IMR-90 (cell line): ENCODE measurements around the gene CDC5L. TPM values are rescaled to one million over a fixed set of nuclear protein-coding genes. Genes with fewer than 3 reads are reported as not detected.

Experiments
- ATAC-seq: fragments of 200-7000 bp; cut with Tn5 transposase; 2 replicates; pipeline ENCODE4 v1.9.1; 2020; ENCODE audit warnings: low read depth, mild to moderate bottlenecking, moderate library complexity
- BruUV-seq: library from RNA; stranded (reverse); fragments of 400-500 nt; replicated peaks from 2 replicates; lab custom pipeline; 2021; lab: Mats Ljungman, UMichigan
- CTCF ChIA-PET: fragments of 300-600 bp; formaldehyde crosslinking; extraction: SDS; loops from one replicate; lab custom pipeline; 2021; ENCODE audit warnings: antibody characterized with exemption; lab: Yijun Ruan, JAX
- POLR2A ChIA-PET: fragments of 300-600 bp; sonication (Branson Sonifier 250); formaldehyde crosslinking; loops from one replicate; lab custom pipeline; 2022; ENCODE audit warnings: antibody characterized with exemption; ENCODE audit not compliant: unreplicated experiment; lab: Charles Lee
- DNase-seq: peaks from one replicate; pipeline ENCODE4 v3.0.0; 2013
- H2AFZ ChIP-seq: replicated peaks from 2 replicates; pipeline ENCODE3; 2013; ENCODE audit warnings: low read length, mild to moderate bottlenecking; ENCODE audit not compliant: poor library complexity
- H2AK5ac ChIP-seq: 2 replicates; pipeline ENCODE4 v1.6.1; 2013; ENCODE audit warnings: low read depth, low read length, inconsistent platforms
- H2AK9ac ChIP-seq: replicated peaks from 2 replicates; pipeline ENCODE3; 2013; ENCODE audit warnings: mild to moderate bottlenecking, low read depth, low read length, moderate library complexity; ENCODE audit not compliant: poor library complexity
- H2BK120ac ChIP-seq: 2 replicates; pipeline ENCODE4 v1.6.1; 2013; ENCODE audit warnings: low read depth, low read length, inconsistent platforms
- H2BK15ac ChIP-seq: 3 replicates; pipeline ENCODE4 v1.6.1; 2013; ENCODE audit warnings: low read depth, low read length, inconsistent platforms
- H2BK20ac ChIP-seq: 2 replicates; pipeline ENCODE4 v1.6.1; 2013; ENCODE audit warnings: low read depth, mild to moderate bottlenecking, inconsistent platforms, low read length, moderate library complexity
- H2BK5ac ChIP-seq: 2 replicates; pipeline ENCODE4 v1.6.1; 2013; ENCODE audit warnings: mild to moderate bottlenecking, low read depth, low read length, inconsistent platforms; ENCODE audit not compliant: poor library complexity, severe bottlenecking
- H3K14ac ChIP-seq: replicated peaks from 2 replicates; pipeline ENCODE4 v1.6.1; 2013; ENCODE audit warnings: low read depth, low read length, inconsistent platforms
- H3K18ac ChIP-seq: 2 replicates; pipeline ENCODE4 v1.6.1; 2013; ENCODE audit warnings: low read depth, low read length, control low read depth
- H3K23ac ChIP-seq: 2 replicates; pipeline ENCODE4 v1.6.1; 2013; ENCODE audit warnings: low read depth, low read length, inconsistent platforms
- H3K27ac ChIP-seq: 2 replicates; pipeline ENCODE4 v1.5.1; 2013; ENCODE audit warnings: mild to moderate bottlenecking, control low read depth, low read length; ENCODE audit not compliant: insufficient read depth
- H3K27me3 ChIP-seq: 2 replicates; pipeline ENCODE4 v1.6.1; 2013; ENCODE audit warnings: low read length; ENCODE audit not compliant: control insufficient read depth, insufficient read depth
- H3K36me3 ChIP-seq: 2 replicates; pipeline ENCODE4 v1.6.1; 2013; ENCODE audit warnings: low read length, mixed read lengths; ENCODE audit not compliant: control insufficient read depth, insufficient read depth
- H3K4ac ChIP-seq: 2 replicates; pipeline ENCODE4 v1.6.1; 2013; ENCODE audit warnings: low read depth, low read length, inconsistent platforms
- H3K4me1 ChIP-seq: 2 replicates; pipeline ENCODE4 v1.6.1; 2013; ENCODE audit warnings: low read length, mixed read lengths; ENCODE audit not compliant: control insufficient read depth, insufficient read depth
- H3K4me2 ChIP-seq: 2 replicates; pipeline ENCODE4 v1.6.1; 2013; ENCODE audit warnings: low read depth, mild to moderate bottlenecking, control low read depth, low read length, moderate library complexity
- H3K4me3 ChIP-seq: 2 replicates; pipeline ENCODE4 v1.5.1; 2013; ENCODE audit warnings: low read depth, mild to moderate bottlenecking, control low read depth, low read length, moderate library complexity; ENCODE audit not compliant: insufficient read depth
- H3K56ac ChIP-seq: 2 replicates; pipeline ENCODE4 v1.6.1; 2013; ENCODE audit warnings: low read length, inconsistent platforms; ENCODE audit not compliant: insufficient read depth; ENCODE audit errors: extremely low read depth
- H3K79me1 ChIP-seq, 2 experiments: 2 replicates each; pipeline ENCODE4 v1.6.1; 2013; ENCODE audit warnings: low read length in 2 of 2, inconsistent platforms in 1 of 2, low read depth in 1 of 2
- H3K9ac ChIP-seq: 2 replicates; pipeline ENCODE4 v1.6.1; 2013; ENCODE audit warnings: low read depth, low read length, control low read depth
- H3K9me1 ChIP-seq: 2 replicates; pipeline ENCODE4 v1.6.1; 2013; ENCODE audit warnings: low read length, inconsistent platforms; ENCODE audit not compliant: insufficient read depth
- H3K9me3 ChIP-seq: 2 replicates; pipeline ENCODE4 v1.6.1; 2013; ENCODE audit warnings: low read length; ENCODE audit not compliant: control insufficient read depth, insufficient read depth
- H4K20me1 ChIP-seq: 2 replicates; pipeline ENCODE4 v1.6.1; 2013; ENCODE audit warnings: low read length, inconsistent platforms; ENCODE audit not compliant: insufficient read depth
- H4K5ac ChIP-seq: 2 replicates; pipeline ENCODE4 v1.6.1; 2013; ENCODE audit warnings: mild to moderate bottlenecking, low read depth, low read length, control low read depth
- H4K8ac ChIP-seq, 2 experiments: 2 replicates each; pipeline ENCODE4 v1.6.1; 2013; ENCODE audit warnings: low read depth in 2 of 2, low read length in 2 of 2, control low read depth in 1 of 2, inconsistent platforms in 1 of 2
- H4K91ac ChIP-seq: 2 replicates; pipeline ENCODE4 v1.6.1; 2013; ENCODE audit warnings: low read depth, low read length, inconsistent platforms; ENCODE audit not compliant: insufficient read depth
- BHLHE40 ChIP-seq: fragments of 150-350 bp; IDR thresholded peaks from 2 replicates; pipeline ENCODE4 v1.6.1; 2016; ENCODE audit warnings: mild to moderate bottlenecking, low read depth, low read length
- CHD1 ChIP-seq: IDR thresholded peaks from 2 replicates; pipeline ENCODE4 v1.6.1; 2012; ENCODE audit warnings: low read depth, low read length, improper control_type of control experiment
- FOS ChIP-seq: fragments of 150-350 bp; IDR thresholded peaks from 2 replicates; pipeline ENCODE4 v1.6.1; 2016; ENCODE audit warnings: low read depth, low read length
- MAFK ChIP-seq: IDR thresholded peaks from 2 replicates; pipeline ENCODE4 v1.6.1; 2012; ENCODE audit warnings: low read depth, low read length, improper control_type of control experiment
- MAZ ChIP-seq: IDR thresholded peaks from 2 replicates; pipeline ENCODE4 v1.6.1; 2012; ENCODE audit warnings: low read depth, mild to moderate bottlenecking, low read length, improper control_type of control experiment, moderate library complexity, borderline replicate concordance
- MXI1 ChIP-seq: IDR thresholded peaks from 2 replicates; pipeline ENCODE4 v1.6.1; 2012; ENCODE audit warnings: low read depth, mild to moderate bottlenecking, low read length, moderate library complexity, borderline replicate concordance
- NFE2L2 ChIP-seq: fragments of 150-350 bp; IDR thresholded peaks from 2 replicates; pipeline ENCODE4 v1.6.1; 2016; ENCODE audit warnings: low read depth, mild to moderate bottlenecking, low read length
- POLR2A ChIP-seq: IDR thresholded peaks from 2 replicates; pipeline ENCODE4 v1.6.1; 2012; ENCODE audit warnings: mild to moderate bottlenecking, low read depth, low read length
- RAD21 ChIP-seq: IDR thresholded peaks from 2 replicates; pipeline ENCODE4 v1.6.1; 2012; ENCODE audit warnings: low read length, improper control_type of control experiment
- RCOR1 ChIP-seq: IDR thresholded peaks from 2 replicates; pipeline ENCODE4 v1.6.1; 2012; ENCODE audit warnings: mild to moderate bottlenecking, low read length, improper control_type of control experiment; ENCODE audit not compliant: insufficient replicate concordance
- RFX5 ChIP-seq: IDR thresholded peaks from 2 replicates; pipeline ENCODE4 v1.8.0; 2012; ENCODE audit warnings: low read depth, mild to moderate bottlenecking, low read length, moderate library complexity
- SMC3 ChIP-seq: fragments of 150-350 bp; IDR thresholded peaks from 2 replicates; pipeline ENCODE4 v1.6.1; 2016; ENCODE audit warnings: low read depth, mild to moderate bottlenecking, antibody characterized with exemption, low read length, moderate library complexity
- WGBS, 2 experiments: methylation state at CpG; one replicate each; pipeline versions ENCODE4 v1.1.5 to v1.1.7; 2013; ENCODE audit warnings: missing lambda C conversion rate in 2 of 2; ENCODE audit not compliant: insufficient read length in 1 of 2; ENCODE audit errors: extremely low coverage in 2 of 2; 5-methylcytosine and 5-hydroxymethylcytosine counted together
- dilution Hi-C: fragments of 300-500 bp; cut with HindIII; formaldehyde crosslinking; loops from one replicate; pipeline ENCODE4 v1.14.3; 2018; ENCODE audit warnings: low sequenced_read_pairs; ENCODE audit not compliant: unreplicated experiment
- in situ Hi-C: fragments of 300-500 bp; cut with MboI; formaldehyde crosslinking; loops from 3 replicates; pipeline ENCODE4 v1.14.3; 2019; ENCODE audit warnings: low sequenced_read_pairs, inconsistent platforms, mixed read lengths
- intact Hi-C: fragments of 100-400 bp; cut with micrococcal nuclease; formaldehyde crosslinking; loops from 2 replicates; pipeline ENCODE4 v1.10.0; 2022
- polyA plus RNA-seq, 3 experiments: library from polyadenylated mRNA; depleted of rRNA; stranded (reverse); fragments of >200 nt; gene quantifications; 2 replicates each; pipeline ENCODE4 v1.2.3, GENCODE V29; 2012; ENCODE audit warnings: low replicate concordance in 1 of 3
- total RNA-seq: library from RNA; depleted of rRNA; stranded (reverse); fragments of >200 nt; gene quantifications from 2 replicates; pipeline ENCODE4 v1.2.3, GENCODE V29; 2012
- TF ChIP-seq, protein P1 (sequence below): fragments of 150-350 bp; IDR thresholded peaks from 2 replicates; pipeline ENCODE4 v1.6.1; 2016; ENCODE audit warnings: low read depth, mild to moderate bottlenecking, low read length, moderate library complexity, borderline replicate concordance

CDC5L gene
- total and polyA plus RNA-seq, 2 of the 4 experiments (the other 2 are of a cell fraction) = 9.9 to 17.7 TPM

DNA sequence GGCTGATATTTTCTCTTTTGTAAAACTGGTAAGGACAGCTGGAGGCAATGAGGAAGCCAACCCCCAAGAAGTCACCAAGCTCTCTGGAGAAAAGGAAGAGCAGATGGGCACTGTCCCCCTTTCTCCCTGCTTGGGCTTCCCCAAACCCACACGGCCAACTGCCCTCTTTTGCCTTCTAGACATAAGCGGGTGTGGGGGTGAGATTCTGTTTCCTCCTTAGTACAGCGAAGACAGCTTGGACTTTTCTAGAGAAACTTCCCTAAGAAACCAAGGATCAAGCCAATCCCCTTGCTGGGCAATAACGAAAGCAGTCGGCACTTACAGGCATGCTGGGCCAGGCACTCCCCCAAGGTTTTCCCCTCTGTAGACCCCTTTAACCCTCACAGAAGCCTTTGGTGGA is 110.3 kb downstream of the CDC5L start:
- Histone ChIP-seq H3K18ac (no peak overlapping the region), H3K56ac (no peak overlapping the region), H3K9me1 (no peaks in the 10 kb centered on the region), H3K27ac (no peak overlapping the region), H2AFZ (no peak overlapping the region), H3K27me3 (peaks cover 41% of the 10 kb centered on the region), H4K91ac (no peak overlapping the region), H3K23ac (no peak overlapping the region), H3K79me1 (no peaks in the 10 kb centered on the region), H3K4me2 (no peak overlapping the region), H3K9ac (no peak overlapping the region), H4K5ac (no peak overlapping the region), H2BK120ac (no peak overlapping the region), H3K14ac (no peak overlapping the region), H2BK15ac (no peak overlapping the region), H3K9me3 (peaks cover 9% of the 10 kb centered on the region), H2BK5ac (no peak overlapping the region), H4K8ac (no peak overlapping the region), H4K20me1 (no peaks in the 10 kb centered on the region), H2AK5ac (no peak overlapping the region), H3K4ac (no peak overlapping the region), H3K4me1 (peaks cover 5% of the 10 kb centered on the region), H2BK20ac (no peak overlapping the region), H2AK9ac (no peak overlapping the region), H3K4me3 (no peak overlapping the region), H3K36me3 (no peaks in the 10 kb centered on the region)
- DNase-seq (no peak), ATAC-seq (no peak)
- BruUV-seq = no TSS peak
- TF ChIP-seq BHLHE40 (no peak), NFE2L2 (no peak), POLR2A (no peak), RAD21 (no peak), RCOR1 (no peak), MXI1 (no peak), RFX5 (no peak), SMC3 (no peak), MAFK (no peak), MAZ (no peak), CHD1 (no peak), FOS (no peak)
- TF ChIP-seq, protein P1, sequence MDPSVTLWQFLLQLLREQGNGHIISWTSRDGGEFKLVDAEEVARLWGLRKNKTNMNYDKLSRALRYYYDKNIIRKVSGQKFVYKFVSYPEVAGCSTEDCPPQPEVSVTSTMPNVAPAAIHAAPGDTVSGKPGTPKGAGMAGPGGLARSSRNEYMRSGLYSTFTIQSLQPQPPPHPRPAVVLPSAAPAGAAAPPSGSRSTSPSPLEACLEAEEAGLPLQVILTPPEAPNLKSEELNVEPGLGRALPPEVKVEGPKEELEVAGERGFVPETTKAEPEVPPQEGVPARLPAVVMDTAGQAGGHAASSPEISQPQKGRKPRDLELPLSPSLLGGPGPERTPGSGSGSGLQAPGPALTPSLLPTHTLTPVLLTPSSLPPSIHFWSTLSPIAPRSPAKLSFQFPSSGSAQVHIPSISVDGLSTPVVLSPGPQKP = no peak
- intact Hi-C loops (no loop called here), in situ Hi-C loops (loop anchor here (25.0 kb wide), 1 partner anchor 1214 kb away; no protein-coding TSS in a partner anchor), dilution Hi-C loops (no loop called here)
- ChIA-PET CTCF (interaction anchor here (1.2 to 2.0 kb wide), 2 partner anchors 22 to 25 kb away, joined by 3 to 8 read pairs; no protein-coding TSS in a partner anchor), POLR2A (no interaction called here)
- no CpG with 5 or more reads among the region's 5 CpGs for WGBS, 2 experiments
